HCT116 (cell line): ENCODE results near the gene RPL15. TPM values are rescaled to one million over a fixed set of nuclear protein-coding genes. Genes with fewer than 3 reads are reported as not detected.

ENCODE experiments used
- ATAC-seq: fragments of 200-7000 bp; cut with Tn5 transposase; 2 replicates; pipeline ENCODE4 v1.9.1; 2020; ENCODE audit warnings: mild to moderate bottlenecking, moderate library complexity
- BruUV-seq: library from RNA; stranded (reverse); fragments of 400-500 nt; replicated peaks from 2 replicates; lab custom pipeline; 2021; lab: Mats Ljungman, UMichigan
- CTCF ChIA-PET: fragments of 300-600 bp; sonication (Branson Sonifier 250); formaldehyde crosslinking; loops from one replicate; lab custom pipeline; 2021; ENCODE audit warnings: antibody characterized with exemption; lab: Charles Lee
- POLR2A ChIA-PET: fragments of 300-600, 350-600 bp; sonication (Branson Sonifier 250); formaldehyde crosslinking; loops from one replicate; lab custom pipeline; 2021; ENCODE audit warnings: antibody characterized with exemption; lab: Charles Lee
- RAD21 ChIA-PET, 2 experiments: fragments of 300-600 bp; sonication (Branson Sonifier 250); formaldehyde crosslinking; loops; one replicate each; lab custom pipeline; 2023; ENCODE audit warnings: low total read pairs in 2 of 2; ENCODE audit not compliant: uncharacterized antibody in 2 of 2, unreplicated experiment in 2 of 2, low non-redundant PET in 1 of 2; lab: Charles Lee
- DNase-seq: peaks from one replicate; pipeline ENCODE4 v3.0.0-alpha.2; 2010; ENCODE audit warnings: low read depth, low spot score
- H2AFZ ChIP-seq: fragments of 200-600 bp; shearing (Covaris generic), sonication (generic); 2 replicates; pipeline ENCODE4 v1.6.1; 2017; ENCODE audit warnings: low read depth, mixed run types, mixed read lengths, antibody characterized with exemption, low read length; ENCODE audit not compliant: poor library complexity, severe bottlenecking
- H3K27ac ChIP-seq: 2 replicates; pipeline ENCODE4 v1.5.1; 2012; ENCODE audit warnings: low read depth, low read length
- H3K27me3 ChIP-seq: fragments of 200-600 bp; sonication (generic); 2 replicates; pipeline ENCODE4 v1.6.1; 2016; ENCODE audit warnings: mixed run types, low read length, mixed read lengths; ENCODE audit not compliant: insufficient read depth
- H3K36me3 ChIP-seq, 2 experiments: fragments of 200-500 bp in 1 of 2; fragments of 200-600 bp in 1 of 2; sonication (Bioruptor generic) in 1 of 2; sonication (generic) in 1 of 2; 2 replicates each; pipeline versions ENCODE4 v1.5.1 to v1.6.1; 2014 to 2016; ENCODE audit warnings: low read length in 2 of 2, inconsistent platforms in 1 of 2, mixed read lengths in 1 of 2, mixed run types in 1 of 2; ENCODE audit not compliant: insufficient read depth in 2 of 2, control insufficient read depth in 1 of 2
- H3K4me1 ChIP-seq, 2 experiments: fragments of 200-600 bp in 1 of 2; sonication (generic) in 1 of 2; 2 replicates each; pipeline versions ENCODE4 v1.5.1 to v1.6.1; 2012 to 2017; ENCODE audit warnings: low read length in 2 of 2, inconsistent platforms in 1 of 2, mild to moderate bottlenecking in 1 of 2, mixed read lengths in 1 of 2, mixed run types in 1 of 2, moderate library complexity in 1 of 2; ENCODE audit not compliant: insufficient read depth in 2 of 2, control insufficient read depth in 1 of 2
- H3K4me2 ChIP-seq: fragments of 200-600 bp; sonication (generic); 2 replicates; pipeline ENCODE4 v1.6.1; 2017; ENCODE audit warnings: mixed run types, low read length, mixed read lengths
- H3K4me3 ChIP-seq, 2 experiments: fragments of 200-600 bp in 1 of 2; sonication (generic) in 1 of 2; replicated peaks in 1 of 2; 2 replicates each; pipeline ENCODE4 v1.5.1; 2011 to 2016; ENCODE audit warnings: low read length in 2 of 2, control low read depth in 1 of 2, low read depth in 1 of 2, mild to moderate bottlenecking in 1 of 2, mixed read lengths in 1 of 2, mixed run types in 1 of 2
- H3K79me2 ChIP-seq: fragments of 200-600 bp; sonication (generic); 2 replicates; pipeline ENCODE4 v1.6.1; 2017; ENCODE audit warnings: mild to moderate bottlenecking, mixed run types, low read length, moderate library complexity, mixed read lengths; ENCODE audit not compliant: insufficient read depth
- H3K9ac ChIP-seq: fragments of 200-600 bp; sonication (generic); 2 replicates; pipeline ENCODE4 v1.6.1; 2016; ENCODE audit warnings: low read length, mixed read lengths
- H3K9me2 ChIP-seq: fragments of 200-600 bp; sonication (generic), shearing (Covaris generic); 2 replicates; pipeline ENCODE4 v1.6.1; 2017; ENCODE audit warnings: mixed run types, mild to moderate bottlenecking, moderate library complexity; ENCODE audit not compliant: insufficient read depth
- H3K9me3 ChIP-seq, 2 experiments: fragments of 200-500 bp in 1 of 2; fragments of 200-600 bp in 1 of 2; sonication (Bioruptor generic) in 1 of 2; sonication (generic) in 1 of 2; 2 replicates each; pipeline ENCODE4 v1.6.1; 2014 to 2017; ENCODE audit warnings: low read length in 2 of 2, mixed read lengths in 2 of 2, inconsistent platforms in 1 of 2, low read depth in 1 of 2, mild to moderate bottlenecking in 1 of 2, mixed run types in 1 of 2, moderate library complexity in 1 of 2; ENCODE audit not compliant: control insufficient read depth in 1 of 2, insufficient read depth in 1 of 2
- H4K20me1 ChIP-seq: fragments of 200-600 bp; sonication (generic), shearing (Covaris generic); 2 replicates; pipeline ENCODE4 v1.6.1; 2017; ENCODE audit warnings: mixed run types, mild to moderate bottlenecking, moderate library complexity; ENCODE audit not compliant: insufficient read depth
- CBX3 ChIP-seq: IDR thresholded peaks from 2 replicates; pipeline ENCODE4 v1.6.1; 2012; ENCODE audit warnings: low read depth
- EZH2phosphoT487 ChIP-seq: fragments of 200-600 bp; IDR thresholded peaks from 2 replicates; pipeline ENCODE4 v1.6.1; 2018; ENCODE audit warnings: antibody characterized with exemption, borderline replicate concordance
- JUND ChIP-seq: IDR thresholded peaks from 2 replicates; pipeline ENCODE4 v1.6.1; 2012
- RAD21 ChIP-seq: IDR thresholded peaks from 2 replicates; pipeline ENCODE4 v1.6.1; 2012; ENCODE audit warnings: low read depth, mild to moderate bottlenecking
- SIN3A ChIP-seq: IDR thresholded peaks from 2 replicates; pipeline ENCODE4 v1.6.1; 2012; ENCODE audit warnings: low read depth
- SP1 ChIP-seq: IDR thresholded peaks from 2 replicates; pipeline ENCODE4 v1.6.1; 2012; ENCODE audit warnings: low read depth
- ZNF274 ChIP-seq: fragments of 200-500 bp; sonication (Bioruptor generic); IDR thresholded peaks from 2 replicates; pipeline ENCODE4 v1.6.1; 2014; ENCODE audit warnings: mild to moderate bottlenecking, low read depth, low read length, inconsistent platforms
- intact Hi-C: fragments of 100-400 bp; cut with micrococcal nuclease; formaldehyde crosslinking; loops from 2 replicates; pipeline ENCODE4 v1.10.0; 2022
- total RNA-seq: library from RNA; stranded (reverse); gene quantifications from one replicate; pipeline ENCODE4 v1.2.1, GENCODE V29; 2021; ENCODE audit not compliant: unreplicated experiment

Gene RPL15
- total RNA-seq, 1 experiment from 2014 or later = 2,177 TPM

GRCh38 chr3:23874359-23875112, 42.4 kb upstream of the RPL15 start:
- no peak overlapping the region for H3K4me3 ChIP-seq
- H3K79me2 ChIP-seq = peaks cover 33% of the 10 kb centered on the region
- no peaks in the 10 kb centered on the region for H3K9me3 ChIP-seq
- DNase-seq (no peak), ATAC-seq (no peak)
- H3K4me1 ChIP-seq = no peaks in the 10 kb centered on the region
- RAD21 ChIA-PET = no interaction called here
- no peaks in the 10 kb centered on the region for H3K27me3 ChIP-seq
- POLR2A ChIA-PET = no interaction called here
- BruUV-seq = no TSS peak
- no peaks in the 10 kb centered on the region for H3K9me2 ChIP-seq
- H3K36me3 ChIP-seq = no peaks in the 10 kb centered on the region; a peak in 1 of 4 replicates
- no peak overlapping the region for H3K4me2 ChIP-seq
- intact Hi-C loops = no loop called here
- CTCF ChIA-PET = no interaction called here
- H4K20me1 ChIP-seq = peaks cover 4% of the 10 kb centered on the region; the same call in 1 of the 2 replicates
- no peak overlapping the region for H2AFZ ChIP-seq
- no peak overlapping the region for H3K27ac ChIP-seq
- H3K9ac ChIP-seq = no peak overlapping the region
- TF ChIP-seq RAD21 (no peak), ZNF274 (no peak), SP1 (no peak), JUND (no peak), EZH2phosphoT487 (no peak)
- TF ChIP-seq, all 23 proteins: peak for 0

DNA sequence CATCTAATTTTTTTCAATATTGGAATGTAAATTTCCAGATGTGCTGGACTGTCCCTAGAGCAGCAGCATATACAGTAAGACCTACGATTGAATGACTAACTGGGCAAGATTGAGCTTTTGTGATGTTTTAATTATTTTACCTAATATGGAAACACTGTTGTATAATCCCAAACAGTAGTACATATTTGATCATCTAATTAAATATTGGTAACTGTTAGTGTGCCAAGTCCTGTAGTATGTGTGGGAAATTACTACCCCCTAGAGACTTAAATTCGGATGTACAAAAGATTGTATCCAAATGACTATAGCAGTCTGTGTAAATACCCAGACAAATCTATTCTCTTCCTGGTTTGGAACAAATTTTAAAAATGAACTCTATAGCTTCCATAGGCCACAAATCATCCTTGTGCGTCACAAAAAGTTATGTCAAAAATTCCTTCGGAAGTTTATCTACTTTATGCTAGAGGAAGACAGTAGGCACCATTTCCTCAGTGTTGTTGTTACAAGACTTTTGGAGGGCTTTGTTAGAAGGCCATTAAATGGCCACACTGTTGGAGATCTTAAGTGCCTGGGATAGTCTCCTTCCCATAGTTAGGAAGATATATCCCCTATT, 41.7 kb upstream of the RPL15 start:
- H3K4me3 ChIP-seq = no peak overlapping the region
- H3K9ac ChIP-seq = no peak overlapping the region
- no peak overlapping the region for H2AFZ ChIP-seq
- ChIA-PET CTCF (no interaction called here), POLR2A (no interaction called here), RAD21 (no interaction called here)
- H3K4me2 ChIP-seq = no peak overlapping the region
- H3K79me2 ChIP-seq = peaks cover 26% of the 10 kb centered on the region
- H3K9me3 ChIP-seq = no peaks in the 10 kb centered on the region
- no peaks in the 10 kb centered on the region for H3K9me2 ChIP-seq
- DNase-seq (no peak), ATAC-seq (no peak; the same call in 1 of the 2 replicates)
- H3K4me1 ChIP-seq = no peaks in the 10 kb centered on the region
- H3K36me3 ChIP-seq = no peaks in the 10 kb centered on the region
- TF ChIP-seq SIN3A (no peak), SP1 (no peak), CBX3 (no peak), RAD21 (peak; percentile 35)
- peaks cover 4% of the 10 kb centered on the region; the same call in 1 of the 2 replicates for H4K20me1 ChIP-seq
- no peaks in the 10 kb centered on the region for H3K27me3 ChIP-seq
- BruUV-seq = no TSS peak
- no peak overlapping the region for H3K27ac ChIP-seq
- intact Hi-C loops = no loop called here
